KMS-11 (cell line): ENCODE measurements around the gene SCARB1.

Experiments
- H2AFZ ChIP-seq: fragments of 200-600 bp; sonication (generic); 2 replicates; pipeline ENCODE4 v1.6.1; 2016; ENCODE audit warnings: antibody characterized with exemption, mixed run types, low read depth
- H3K27ac ChIP-seq: fragments of 200-600 bp; sonication (generic); 2 replicates; pipeline ENCODE4 v1.6.1; 2016; ENCODE audit warnings: mild to moderate bottlenecking, mixed run types
- H3K27me3 ChIP-seq: fragments of 200-600 bp; sonication (generic); 2 replicates; pipeline ENCODE4 v1.6.1; 2017; ENCODE audit warnings: mild to moderate bottlenecking, low read depth, mixed run types, moderate library complexity; ENCODE audit not compliant: insufficient read depth
- H3K36me3 ChIP-seq: fragments of 200-600 bp; sonication (generic); 2 replicates; pipeline ENCODE4 v1.6.1; 2017; ENCODE audit warnings: mild to moderate bottlenecking, mixed run types; ENCODE audit not compliant: insufficient read depth
- H3K4me1 ChIP-seq: fragments of 200-600 bp; sonication (generic); 2 replicates; pipeline ENCODE4 v1.6.1; 2016; ENCODE audit warnings: mild to moderate bottlenecking, low read depth, mixed run types; ENCODE audit not compliant: poor library complexity, severe bottlenecking
- H3K4me2 ChIP-seq: fragments of 200-600 bp; sonication (generic); 2 replicates; pipeline ENCODE4 v1.7.0; 2016; ENCODE audit warnings: mild to moderate bottlenecking, mixed run types
- H3K4me3 ChIP-seq: fragments of 200-600 bp; sonication (generic); IDR thresholded peaks from 2 replicates; pipeline ENCODE4 v1.6.1; 2017; ENCODE audit warnings: low read depth, low read length, mixed read lengths; ENCODE audit not compliant: insufficient read depth
- H3K79me2 ChIP-seq: fragments of 200-600 bp; sonication (generic); 2 replicates; pipeline ENCODE4 v1.6.1; 2016; ENCODE audit warnings: low read depth, mixed run types; ENCODE audit not compliant: insufficient read depth
- H3K9ac ChIP-seq: fragments of 200-600 bp; sonication (generic); 2 replicates; pipeline ENCODE4 v1.6.1; 2016; ENCODE audit warnings: mild to moderate bottlenecking, mixed run types
- H4K20me1 ChIP-seq: fragments of 200-600 bp; sonication (generic); 2 replicates; pipeline ENCODE4 v1.6.1; 2016; ENCODE audit warnings: mild to moderate bottlenecking, mixed run types; ENCODE audit not compliant: insufficient read depth
- CTCF ChIP-seq: fragments of 200-600 bp; sonication (generic); conservative IDR thresholded peaks from 2 replicates; pipeline ENCODE4 v1.6.1; 2017; ENCODE audit warnings: low read depth, mild to moderate bottlenecking, antibody characterized with exemption, low read length, moderate library complexity, mixed read lengths

SCARB1 gene

GRCh38 chr12:124750787-124751471 is 112.7 kb downstream of the SCARB1 start:
- Histone ChIP-seq H3K4me3 (no peak overlapping the region), H4K20me1 (no peaks in the 10 kb centered on the region), H3K4me1 (no peaks in the 10 kb centered on the region), H3K27me3 (no peaks in the 10 kb centered on the region), H3K36me3 (no peaks in the 10 kb centered on the region), H2AFZ (no peak overlapping the region), H3K4me2 (no peak overlapping the region), H3K27ac (no peak overlapping the region), H3K79me2 (no peaks in the 10 kb centered on the region), H3K9ac (no peak overlapping the region)
- no peak for TF ChIP-seq CTCF

- H3K9ac ChIP-seq, result no peak overlapping the region
- TF ChIP-seq CTCF, result no peak
- H3K27me3 ChIP-seq, result no peaks in the 10 kb centered on the region
Observed at GRCh38 chr12:124750149-124750656, 113.5 kb downstream of the SCARB1 start.

GRCh38 chr12:124749725-124750124 is 113.9 kb downstream of the SCARB1 start:
- Histone ChIP-seq H3K27me3 (no peaks in the 10 kb centered on the region), H3K79me2 (no peaks in the 10 kb centered on the region), H3K4me1 (no peaks in the 10 kb centered on the region), H3K36me3 (no peaks in the 10 kb centered on the region), H3K4me3 (no peak overlapping the region), H3K9ac (no peak overlapping the region), H2AFZ (no peak overlapping the region), H4K20me1 (no peaks in the 10 kb centered on the region), H3K27ac (no peak overlapping the region), H3K4me2 (no peak overlapping the region)
- TF ChIP-seq CTCF, result no peak

More at GRCh38 chr12:124750149-124750656, 113.5 kb downstream of the SCARB1 start:
- no peaks in the 10 kb centered on the region for H3K79me2 ChIP-seq
- H3K27ac ChIP-seq, result no peak overlapping the region
- H3K36me3 ChIP-seq, result no peaks in the 10 kb centered on the region
- no peak overlapping the region for H3K4me3 ChIP-seq
- H3K4me1 ChIP-seq, result no peaks in the 10 kb centered on the region
- no peak overlapping the region for H3K4me2 ChIP-seq
- no peaks in the 10 kb centered on the region for H4K20me1 ChIP-seq
- H2AFZ ChIP-seq, result no peak overlapping the region

- no peak overlapping the region for H2AFZ ChIP-seq
- no peak for TF ChIP-seq CTCF
- no peaks in the 10 kb centered on the region for H4K20me1 ChIP-seq
- no peaks in the 10 kb centered on the region for H3K4me1 ChIP-seq
- H3K9ac ChIP-seq, result no peak overlapping the region
- no peaks in the 10 kb centered on the region for H3K79me2 ChIP-seq
- no peak overlapping the region for H3K27ac ChIP-seq
- H3K4me2 ChIP-seq, result no peak overlapping the region
- no peaks in the 10 kb centered on the region for H3K36me3 ChIP-seq
- H3K4me3 ChIP-seq, result no peak overlapping the region
- no peaks in the 10 kb centered on the region for H3K27me3 ChIP-seq
Observed at GRCh38 chr12:124747426-124748161, 116.1 kb downstream of the SCARB1 start.
